ENCODE measurements around the gene ARHGAP10.

GRCh38 chr4:147944670-147945260 is 212.9 kb downstream of the ARHGAP10 start:
- TF ChIP-seq POLR2A (IDR thresholded peaks at IDR 0.05; ENCODE audit: low read depth): no peak
- TF ChIP-seq CTCF (IDR thresholded peaks at IDR 0.05): no peak

Data from esophagus muscularis mucosa (tissue), 3 donors.